Prostate gland (tissue), 2 donors: ENCODE results near the gene MAN2A2.

Experiments
- POLR2A ChIP-seq: fragments of 450-650 bp; IDR thresholded peaks from one replicate; pipeline ENCODE4 v1.6.1; 2016; ENCODE audit warnings: antibody characterized with exemption, mild to moderate bottlenecking
- TF ChIP-seq, protein P1 (sequence below), 4 experiments: fragments of 200-600 bp in 2 of 4; fragments of 450-650 bp in 2 of 4; sonication (generic) in 2 of 4; IDR thresholded peaks; 1 replicate in 3 of 4; 2 replicates in 1 of 4; pipeline ENCODE4 v1.5.1; 2016 to 2019; ENCODE audit warnings: antibody characterized with exemption in 4 of 4, mild to moderate bottlenecking in 2 of 4, moderate library complexity in 2 of 4

- TF ChIP-seq, protein P1, sequence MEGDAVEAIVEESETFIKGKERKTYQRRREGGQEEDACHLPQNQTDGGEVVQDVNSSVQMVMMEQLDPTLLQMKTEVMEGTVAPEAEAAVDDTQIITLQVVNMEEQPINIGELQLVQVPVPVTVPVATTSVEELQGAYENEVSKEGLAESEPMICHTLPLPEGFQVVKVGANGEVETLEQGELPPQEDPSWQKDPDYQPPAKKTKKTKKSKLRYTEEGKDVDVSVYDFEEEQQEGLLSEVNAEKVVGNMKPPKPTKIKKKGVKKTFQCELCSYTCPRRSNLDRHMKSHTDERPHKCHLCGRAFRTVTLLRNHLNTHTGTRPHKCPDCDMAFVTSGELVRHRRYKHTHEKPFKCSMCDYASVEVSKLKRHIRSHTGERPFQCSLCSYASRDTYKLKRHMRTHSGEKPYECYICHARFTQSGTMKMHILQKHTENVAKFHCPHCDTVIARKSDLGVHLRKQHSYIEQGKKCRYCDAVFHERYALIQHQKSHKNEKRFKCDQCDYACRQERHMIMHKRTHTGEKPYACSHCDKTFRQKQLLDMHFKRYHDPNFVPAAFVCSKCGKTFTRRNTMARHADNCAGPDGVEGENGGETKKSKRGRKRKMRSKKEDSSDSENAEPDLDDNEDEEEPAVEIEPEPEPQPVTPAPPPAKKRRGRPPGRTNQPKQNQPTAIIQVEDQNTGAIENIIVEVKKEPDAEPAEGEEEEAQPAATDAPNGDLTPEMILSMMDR (IDR thresholded peaks at IDR 0.05), result no peak
- TF ChIP-seq POLR2A, result no peak
These were observed 833 bp downstream of the MAN2A2 start for GRCh38 chr15:90903733-90904536.
